Right lobe of liver (tissue), 4 donors: ENCODE data around the gene ERN1.

Source experiments
- POLR2A ChIP-seq: fragments of 450-650 bp; IDR thresholded peaks from one replicate; pipeline ENCODE4 v1.6.1; 2017; ENCODE audit warnings: antibody characterized with exemption, mild to moderate bottlenecking
- TF ChIP-seq, protein P1 (sequence below), 4 donors: fragments of 200-600 bp in 3 of 4; fragments of 450-650 bp in 1 of 4; IDR thresholded peaks; one replicate each; pipeline versions ENCODE4 v1.5.1 to v1.8.0; 2016 to 2022; ENCODE audit warnings: antibody characterized with exemption in 4 of 4, mild to moderate bottlenecking in 2 of 4
- donor health status: DM: no; HTN: no; CAD: no.
- donor health status: DM: no; HTN: no; CAD: no.
- donor health status: DM: no; HTN: yes; CAD: no.

DNA sequence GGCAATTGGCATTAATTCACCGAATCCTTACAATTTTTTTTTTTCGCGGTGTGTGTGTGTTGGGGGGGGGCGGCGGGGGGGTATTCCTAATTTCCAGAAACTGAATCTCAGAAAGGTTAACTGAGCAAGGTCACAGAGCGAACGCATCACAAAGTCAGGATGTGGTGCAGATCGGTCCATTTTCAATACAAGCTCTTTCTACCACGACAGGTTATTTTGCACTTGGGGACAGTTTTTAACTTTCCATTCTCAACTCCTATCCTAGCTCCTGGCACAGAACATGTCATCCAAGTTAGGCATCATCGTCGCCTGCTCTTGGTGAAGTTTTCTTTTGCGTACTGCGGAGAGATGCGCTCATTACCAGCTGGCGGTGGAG is 15.4 kb upstream of the ERN1 start:
- TF ChIP-seq, protein P1, sequence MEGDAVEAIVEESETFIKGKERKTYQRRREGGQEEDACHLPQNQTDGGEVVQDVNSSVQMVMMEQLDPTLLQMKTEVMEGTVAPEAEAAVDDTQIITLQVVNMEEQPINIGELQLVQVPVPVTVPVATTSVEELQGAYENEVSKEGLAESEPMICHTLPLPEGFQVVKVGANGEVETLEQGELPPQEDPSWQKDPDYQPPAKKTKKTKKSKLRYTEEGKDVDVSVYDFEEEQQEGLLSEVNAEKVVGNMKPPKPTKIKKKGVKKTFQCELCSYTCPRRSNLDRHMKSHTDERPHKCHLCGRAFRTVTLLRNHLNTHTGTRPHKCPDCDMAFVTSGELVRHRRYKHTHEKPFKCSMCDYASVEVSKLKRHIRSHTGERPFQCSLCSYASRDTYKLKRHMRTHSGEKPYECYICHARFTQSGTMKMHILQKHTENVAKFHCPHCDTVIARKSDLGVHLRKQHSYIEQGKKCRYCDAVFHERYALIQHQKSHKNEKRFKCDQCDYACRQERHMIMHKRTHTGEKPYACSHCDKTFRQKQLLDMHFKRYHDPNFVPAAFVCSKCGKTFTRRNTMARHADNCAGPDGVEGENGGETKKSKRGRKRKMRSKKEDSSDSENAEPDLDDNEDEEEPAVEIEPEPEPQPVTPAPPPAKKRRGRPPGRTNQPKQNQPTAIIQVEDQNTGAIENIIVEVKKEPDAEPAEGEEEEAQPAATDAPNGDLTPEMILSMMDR (IDR thresholded peaks at IDR 0.05): no peak
- no peak for TF ChIP-seq POLR2A
